Astrocyte of the cerebellum (primary cell): ENCODE measurements around the gene APBA3.
A peak's percentile ranks its signal among the peaks of the same experiment; 100 is the strongest.

Experiments
- DNase-seq: peaks from one replicate; pipeline ENCODE4 v3.0.0-alpha.2; 2011; ENCODE audit warnings: low read depth
- H3K4me3 ChIP-seq: 2 replicates; pipeline ENCODE4 v1.5.1; 2011; ENCODE audit warnings: mild to moderate bottlenecking, low read depth, low read length, moderate library complexity
- in situ Hi-C: cut with HindIII; loops from 2 replicates; pipeline ENCODE4 v1.10.0; 2017; ENCODE audit warnings: low sequenced_read_pairs
- TF ChIP-seq, protein P1 (sequence below): IDR thresholded peaks from 2 replicates; pipeline ENCODE4 v1.5.1; 2012; ENCODE audit warnings: low read length, low read depth, moderate library complexity, mild to moderate bottlenecking; ENCODE audit errors: missing control alignments

APBA3 gene

GRCh38 chr19:3807131-3807480, 45.6 kb upstream of the APBA3 start:
- TF ChIP-seq, protein P1, sequence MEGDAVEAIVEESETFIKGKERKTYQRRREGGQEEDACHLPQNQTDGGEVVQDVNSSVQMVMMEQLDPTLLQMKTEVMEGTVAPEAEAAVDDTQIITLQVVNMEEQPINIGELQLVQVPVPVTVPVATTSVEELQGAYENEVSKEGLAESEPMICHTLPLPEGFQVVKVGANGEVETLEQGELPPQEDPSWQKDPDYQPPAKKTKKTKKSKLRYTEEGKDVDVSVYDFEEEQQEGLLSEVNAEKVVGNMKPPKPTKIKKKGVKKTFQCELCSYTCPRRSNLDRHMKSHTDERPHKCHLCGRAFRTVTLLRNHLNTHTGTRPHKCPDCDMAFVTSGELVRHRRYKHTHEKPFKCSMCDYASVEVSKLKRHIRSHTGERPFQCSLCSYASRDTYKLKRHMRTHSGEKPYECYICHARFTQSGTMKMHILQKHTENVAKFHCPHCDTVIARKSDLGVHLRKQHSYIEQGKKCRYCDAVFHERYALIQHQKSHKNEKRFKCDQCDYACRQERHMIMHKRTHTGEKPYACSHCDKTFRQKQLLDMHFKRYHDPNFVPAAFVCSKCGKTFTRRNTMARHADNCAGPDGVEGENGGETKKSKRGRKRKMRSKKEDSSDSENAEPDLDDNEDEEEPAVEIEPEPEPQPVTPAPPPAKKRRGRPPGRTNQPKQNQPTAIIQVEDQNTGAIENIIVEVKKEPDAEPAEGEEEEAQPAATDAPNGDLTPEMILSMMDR, result no peak
- in situ Hi-C loops, result no loop called here
- no peak for DNase-seq
- H3K4me3 ChIP-seq, result no peak overlapping the region

DNA sequence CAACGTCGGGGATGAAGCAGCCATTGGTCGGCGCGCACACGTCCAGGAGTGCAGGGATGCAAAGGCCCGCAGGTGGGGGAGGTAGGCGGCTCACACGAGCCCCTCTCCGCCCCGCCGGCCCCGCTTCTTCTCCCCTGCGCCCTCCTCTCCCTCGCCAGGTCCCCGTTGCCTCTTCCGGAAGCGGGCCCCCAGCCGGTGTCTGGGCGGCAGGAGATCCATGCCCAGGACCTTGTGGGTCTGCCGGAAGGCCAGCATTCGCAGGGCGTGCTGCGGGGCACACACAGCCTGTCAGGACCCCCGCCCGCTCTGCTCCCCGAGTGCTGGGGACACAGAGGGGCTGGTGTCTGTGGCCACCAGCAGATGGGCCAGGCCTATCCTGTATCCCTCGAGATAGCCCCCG, 44.4 kb upstream of the APBA3 start:
- no peak overlapping the region for H3K4me3 ChIP-seq
- DNase-seq, result no peak
- TF ChIP-seq, protein P1, result no peak
- in situ Hi-C loops, result no loop called here

- no peak overlapping the region for H3K4me3 ChIP-seq
- in situ Hi-C loops, result no loop called here
- TF ChIP-seq, protein P1, result no peak
- DNase-seq, result no peak
Measured at GRCh38 chr19:3804429-3804828, 42.9 kb upstream of the APBA3 start.

- in situ Hi-C loops, result no loop called here
- no peak for DNase-seq
- TF ChIP-seq, protein P1, result no peak
- H3K4me3 ChIP-seq, result no peak overlapping the region
Measured at GRCh38 chr19:3803986-3804385, 42.5 kb upstream of the APBA3 start.

GRCh38 chr19:3803114-3803888, 41.8 kb upstream of the APBA3 start:
- in situ Hi-C loops, result no loop called here
- DNase-seq, result no peak
- TF ChIP-seq, protein P1, result no peak
- no peak overlapping the region for H3K4me3 ChIP-seq

GRCh38 chr19:3801412-3802096, 40.1 kb upstream of the APBA3 start:
- TF ChIP-seq, protein P1, result peak; percentile 28
- no peak for DNase-seq
- in situ Hi-C loops, result no loop called here
- no peak overlapping the region for H3K4me3 ChIP-seq
